MCF 10A (cell line): Measurements from ENCODE around the gene PRMT2. TPM values are rescaled to one million over a fixed set of nuclear protein-coding genes. Genes with fewer than 3 reads are reported as not detected.

ENCODE experiments used
- BruUV-seq: library from RNA; stranded (reverse); fragments of 400-500 nt; replicated peaks from 2 replicates; lab custom pipeline; 2021; lab: Mats Ljungman, UMichigan
- CTCF ChIA-PET: fragments of 300-600 bp; sonication (Branson Sonifier 250); formaldehyde crosslinking; extraction: SDS; loops from one replicate; lab custom pipeline; 2021; ENCODE audit warnings: antibody characterized with exemption, inconsistent platforms; lab: Yijun Ruan, JAX
- POLR2A ChIA-PET: fragments of 300-600, 350-650 bp; sonication (Branson Sonifier 250); formaldehyde crosslinking; extraction: SDS; loops from one replicate; lab custom pipeline; 2020; ENCODE audit warnings: antibody characterized with exemption, inconsistent platforms; lab: Yijun Ruan, JAX
- DNase-seq: peaks from one replicate; pipeline ENCODE4 v3.0.0-alpha.2; 2018; ENCODE audit not compliant: unreplicated experiment
- H3K27ac Mint-ChIP-seq: one replicate; pipeline ENCODE4 v1.8.0; 2022; ENCODE audit warnings: mild to moderate bottlenecking, low read depth, mixed read lengths; ENCODE audit not compliant: unreplicated experiment
- H3K27me3 Mint-ChIP-seq: one replicate; pipeline ENCODE4 v1.8.0; 2022; ENCODE audit warnings: mixed read lengths; ENCODE audit not compliant: insufficient read depth, unreplicated experiment
- H3K36me3 Mint-ChIP-seq: one replicate; pipeline ENCODE4 v1.8.0; 2022; ENCODE audit warnings: mild to moderate bottlenecking, moderate library complexity, mixed read lengths; ENCODE audit not compliant: insufficient read depth, unreplicated experiment
- H3K4me1 Mint-ChIP-seq: one replicate; pipeline ENCODE4 v1.8.0; 2022; ENCODE audit warnings: mixed read lengths; ENCODE audit not compliant: insufficient read depth, unreplicated experiment
- H3K4me3 Mint-ChIP-seq: one replicate; pipeline ENCODE4 v1.8.0; 2022; ENCODE audit warnings: mild to moderate bottlenecking, moderate library complexity, mixed read lengths; ENCODE audit not compliant: unreplicated experiment
- H3K9me3 Mint-ChIP-seq: one replicate; pipeline ENCODE4 v1.8.0; 2022; ENCODE audit warnings: mixed read lengths; ENCODE audit not compliant: unreplicated experiment
- intact Hi-C: fragments of 100-400 bp; cut with micrococcal nuclease; formaldehyde crosslinking; loops from 2 replicates; pipeline ENCODE4 v1.14.1; 2022
- total RNA-seq: library from RNA; stranded (reverse); gene quantifications from 2 replicates; pipeline ENCODE4 v1.2.3, GENCODE V29; 2022
- TF ChIP-seq, protein P1 (sequence below): fragments of 200-600 bp; IDR thresholded peaks from one replicate; pipeline ENCODE4 v1.8.0; 2022; ENCODE audit warnings: antibody characterized with exemption, mild to moderate bottlenecking; ENCODE audit not compliant: unreplicated experiment

Gene PRMT2
- total RNA-seq, 1 experiment from 2014 or later, result 60.2 TPM

DNA sequence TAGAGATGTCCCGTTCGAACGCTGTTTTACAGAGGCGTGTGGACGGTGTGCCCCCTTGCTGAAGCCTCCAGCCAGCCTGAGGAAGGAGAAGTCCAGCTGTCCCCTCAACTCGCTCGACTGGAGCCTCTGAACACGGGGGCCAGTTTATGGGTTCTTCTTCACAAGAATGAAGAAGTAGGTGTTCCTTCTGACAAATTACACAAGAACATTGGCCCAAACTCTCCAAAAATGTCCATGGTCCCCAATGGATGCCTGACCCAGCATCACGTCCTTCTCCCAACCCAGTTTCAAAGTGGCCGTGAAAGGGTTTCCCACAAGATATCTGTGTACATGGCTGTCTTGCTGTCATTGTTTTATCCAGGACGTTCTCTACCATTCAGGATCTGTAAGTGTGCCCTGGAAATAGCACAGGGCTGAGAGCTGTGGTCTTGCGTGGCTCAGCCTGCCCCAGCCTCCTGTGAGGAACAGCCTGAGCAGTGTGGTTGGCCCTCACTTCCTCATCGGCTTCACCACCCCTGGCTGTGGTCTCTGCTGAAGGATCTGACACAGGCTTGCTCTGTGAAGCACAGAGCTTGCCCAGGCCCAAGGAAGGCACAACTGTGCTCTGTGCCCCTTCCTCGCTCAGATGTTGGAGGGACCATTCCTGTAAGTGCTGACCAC, 29.6 kb upstream of the PRMT2 start:
- Mint-ChIP-seq H3K4me1 (no peaks in the 10 kb centered on the region), H3K4me3 (no peak overlapping the region), H3K36me3 (no peaks in the 10 kb centered on the region), H3K9me3 (no peaks in the 10 kb centered on the region), H3K27me3 (peaks cover 20% of the 10 kb centered on the region), H3K27ac (no peak overlapping the region)
- TF ChIP-seq, protein P1, sequence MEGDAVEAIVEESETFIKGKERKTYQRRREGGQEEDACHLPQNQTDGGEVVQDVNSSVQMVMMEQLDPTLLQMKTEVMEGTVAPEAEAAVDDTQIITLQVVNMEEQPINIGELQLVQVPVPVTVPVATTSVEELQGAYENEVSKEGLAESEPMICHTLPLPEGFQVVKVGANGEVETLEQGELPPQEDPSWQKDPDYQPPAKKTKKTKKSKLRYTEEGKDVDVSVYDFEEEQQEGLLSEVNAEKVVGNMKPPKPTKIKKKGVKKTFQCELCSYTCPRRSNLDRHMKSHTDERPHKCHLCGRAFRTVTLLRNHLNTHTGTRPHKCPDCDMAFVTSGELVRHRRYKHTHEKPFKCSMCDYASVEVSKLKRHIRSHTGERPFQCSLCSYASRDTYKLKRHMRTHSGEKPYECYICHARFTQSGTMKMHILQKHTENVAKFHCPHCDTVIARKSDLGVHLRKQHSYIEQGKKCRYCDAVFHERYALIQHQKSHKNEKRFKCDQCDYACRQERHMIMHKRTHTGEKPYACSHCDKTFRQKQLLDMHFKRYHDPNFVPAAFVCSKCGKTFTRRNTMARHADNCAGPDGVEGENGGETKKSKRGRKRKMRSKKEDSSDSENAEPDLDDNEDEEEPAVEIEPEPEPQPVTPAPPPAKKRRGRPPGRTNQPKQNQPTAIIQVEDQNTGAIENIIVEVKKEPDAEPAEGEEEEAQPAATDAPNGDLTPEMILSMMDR, result no peak
- POLR2A ChIA-PET, result no interaction called here
- no TSS peak for BruUV-seq
- no peak for DNase-seq
- CTCF ChIA-PET, result interaction anchor here (0.6 kb wide), 1 partner anchor 75 kb away, joined by 3 read pairs; no protein-coding TSS in a partner anchor
- intact Hi-C loops, result no loop called here

DNA sequence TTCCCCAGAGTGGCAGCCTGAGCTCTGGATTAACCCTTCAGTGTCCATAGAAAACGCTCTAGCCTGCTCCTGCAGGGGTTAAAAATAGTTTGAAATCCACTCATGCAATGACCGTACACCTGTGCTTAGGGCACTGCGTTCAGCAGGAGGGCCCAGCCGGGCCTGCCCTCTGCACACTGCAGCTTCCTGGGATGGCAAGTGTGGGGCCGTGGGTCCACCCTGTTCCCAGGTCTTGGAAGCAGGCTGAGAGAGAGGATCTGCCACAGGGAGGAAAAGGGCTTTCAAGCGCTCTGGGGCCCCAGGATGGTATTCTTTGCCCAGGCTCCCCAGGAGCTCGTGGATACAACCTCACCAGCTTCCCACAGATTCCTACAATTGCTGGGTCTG, 29.1 kb upstream of the PRMT2 start:
- Mint-ChIP-seq H3K4me1 (no peaks in the 10 kb centered on the region), H3K4me3 (no peak overlapping the region), H3K36me3 (no peaks in the 10 kb centered on the region), H3K27ac (no peak overlapping the region), H3K27me3 (peaks cover 20% of the 10 kb centered on the region), H3K9me3 (no peaks in the 10 kb centered on the region)
- TF ChIP-seq, protein P1, result no peak
- DNase-seq, result no peak
- POLR2A ChIA-PET, result no interaction called here
- CTCF ChIA-PET, result interaction anchor here (0.6 kb wide), 1 partner anchor 75 kb away, joined by 3 read pairs; no protein-coding TSS in a partner anchor
- BruUV-seq, result no TSS peak
- intact Hi-C loops, result no loop called here

DNA sequence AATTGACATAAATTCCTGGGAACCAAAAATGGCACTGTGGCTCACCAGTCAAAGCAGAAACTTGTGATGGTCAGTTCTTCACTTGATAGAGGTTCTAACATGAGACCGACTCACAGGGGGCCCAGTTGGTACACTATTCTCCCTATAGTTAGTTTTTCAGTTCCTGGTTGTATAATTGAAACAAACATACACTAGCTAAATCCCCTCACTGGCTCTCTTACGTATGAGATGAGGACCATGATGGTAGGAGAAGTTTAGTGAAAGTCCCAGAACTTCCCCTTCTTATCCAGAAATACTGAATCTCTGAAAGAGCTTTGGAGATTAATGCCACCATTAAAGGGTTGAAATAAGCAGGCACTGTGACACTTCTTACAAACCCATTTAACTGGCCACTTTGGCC, 27.8 kb upstream of the PRMT2 start:
- Mint-ChIP-seq H3K27me3 (peaks cover 22% of the 10 kb centered on the region), H3K36me3 (no peaks in the 10 kb centered on the region), H3K27ac (no peak overlapping the region), H3K4me3 (no peak overlapping the region), H3K9me3 (no peaks in the 10 kb centered on the region), H3K4me1 (no peaks in the 10 kb centered on the region)
- no peak for DNase-seq
- intact Hi-C loops, result no loop called here
- ChIA-PET POLR2A (interaction anchor here (0.6 kb wide), 1 partner anchor 49 kb away, joined by 3 read pairs; no protein-coding TSS in a partner anchor), CTCF (no interaction called here)
- BruUV-seq, result no TSS peak
- TF ChIP-seq, protein P1, result no peak

DNA sequence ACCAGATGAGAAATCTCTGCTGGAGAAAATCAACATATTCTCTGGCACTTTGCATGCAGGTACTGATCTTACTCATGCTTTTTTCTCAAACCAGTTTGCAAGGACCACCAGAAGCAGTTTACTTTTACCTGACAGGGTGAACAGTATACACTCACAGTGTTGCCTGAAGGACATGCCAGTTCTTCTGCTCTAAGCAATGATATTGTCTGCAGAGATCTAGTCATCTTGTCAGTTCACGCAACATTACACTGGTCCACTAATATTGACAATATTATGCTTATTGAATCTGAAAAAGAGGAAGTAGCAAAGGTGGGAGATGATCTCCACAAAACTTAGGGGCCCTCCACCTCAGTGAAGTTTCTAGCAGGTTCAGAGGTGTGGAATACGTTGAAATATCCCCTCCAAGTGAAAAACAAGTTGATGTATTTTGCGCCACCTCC, 26.8 kb upstream of the PRMT2 start:
- H3K27me3 Mint-ChIP-seq, result peaks cover 30% of the 10 kb centered on the region
- TF ChIP-seq, protein P1, result no peak
- no peaks in the 10 kb centered on the region for H3K9me3 Mint-ChIP-seq
- no peaks in the 10 kb centered on the region for H3K36me3 Mint-ChIP-seq
- ChIA-PET CTCF (no interaction called here), POLR2A (no interaction called here)
- H3K4me1 Mint-ChIP-seq, result no peaks in the 10 kb centered on the region
- H3K27ac Mint-ChIP-seq, result no peak overlapping the region
- no peak overlapping the region for H3K4me3 Mint-ChIP-seq
- no peak for DNase-seq
- intact Hi-C loops, result no loop called here
- BruUV-seq, result no TSS peak
